Astrocyte of the hippocampus (primary cell): ENCODE data around the gene TERT.
"Not testable (repeated sequence)": the region's sequence is repeated elsewhere in the genome, so short reads cannot be mapped to it uniquely, and the experiment has no call there.

Experiments used
- DNase-seq: peaks from one replicate; pipeline ENCODE4 v3.0.0; 2011; ENCODE audit warnings: low read depth, low spot score

Gene TERT

DNA sequence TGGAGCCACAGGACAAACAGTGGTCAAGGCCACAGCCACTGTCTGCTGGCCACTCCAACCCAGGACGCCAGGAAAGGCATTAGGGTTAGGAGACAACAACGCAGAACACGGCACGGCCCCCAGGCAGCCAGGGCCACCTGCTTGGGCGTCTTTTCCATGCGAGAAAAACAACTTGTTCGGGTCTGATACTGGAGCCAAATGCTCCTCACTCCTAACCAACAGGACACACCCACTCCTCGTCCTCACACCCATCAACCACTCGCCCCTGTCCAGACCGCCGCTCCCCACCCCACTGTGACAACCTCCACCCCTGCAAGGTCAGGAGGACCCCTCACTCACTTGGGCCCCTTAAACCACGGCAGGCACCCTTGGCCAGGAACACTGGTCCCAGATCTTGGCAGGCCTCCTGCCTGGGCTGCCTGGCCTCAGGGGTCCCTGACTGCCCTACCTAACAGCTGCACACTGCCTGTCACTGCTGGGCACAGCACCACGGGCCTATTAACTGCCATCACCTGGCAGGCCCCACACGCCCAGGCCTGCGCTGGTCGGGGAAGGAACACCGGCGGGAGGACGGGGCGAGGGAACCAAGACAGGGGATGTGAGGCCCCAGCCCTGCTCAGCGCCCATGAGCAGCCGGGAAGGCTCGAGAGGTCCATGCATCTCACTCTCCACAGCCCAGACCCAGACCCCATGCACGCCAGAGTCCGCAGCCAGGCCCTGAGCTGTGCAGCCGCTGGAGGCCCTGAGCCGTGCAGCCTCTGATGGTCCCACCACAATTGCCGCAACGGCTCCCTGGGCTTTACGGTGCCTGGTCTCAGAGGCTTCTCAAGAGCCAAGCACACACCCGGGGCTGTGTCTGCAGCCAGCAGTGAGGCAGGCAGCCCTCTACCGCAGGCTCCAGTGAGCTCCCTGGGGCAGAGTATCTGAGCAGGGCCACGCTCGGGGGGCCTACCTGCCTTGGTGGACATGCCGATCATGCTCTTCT is 36.3 kb upstream of the TERT start:
- DNase-seq, result no peak

DNA sequence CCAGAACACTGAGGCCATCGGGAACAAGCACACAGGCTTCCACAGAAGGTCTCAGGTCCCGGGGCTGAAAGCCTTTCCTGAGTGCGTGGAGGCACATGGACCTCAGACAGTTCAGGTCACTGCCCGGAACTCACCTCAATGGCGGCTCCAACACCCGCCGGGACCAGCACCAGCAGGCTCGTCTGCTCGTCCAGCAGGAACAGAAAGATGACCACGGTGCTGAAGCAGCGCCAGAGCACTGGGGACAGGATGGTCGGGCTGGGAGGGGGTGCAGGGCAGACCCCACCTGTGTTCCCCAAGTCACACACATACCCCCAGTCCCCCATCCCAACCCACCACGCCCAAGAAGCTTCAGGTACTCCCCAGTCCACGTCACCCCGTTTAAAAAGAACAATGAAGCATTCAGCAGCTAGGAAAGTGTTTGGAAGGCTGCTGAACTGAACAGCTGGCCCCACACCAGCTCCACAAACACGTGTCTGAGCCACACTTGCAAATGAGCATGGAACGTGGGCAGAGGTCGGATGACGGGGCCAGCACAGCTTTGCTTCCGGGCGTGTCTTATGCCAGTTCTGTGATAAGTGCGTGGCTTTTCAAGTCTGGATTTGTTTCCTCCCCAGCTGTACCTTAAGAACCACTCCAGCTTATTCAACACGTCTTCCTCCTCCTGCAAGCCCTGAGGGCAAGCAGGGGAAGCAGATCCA is 35.4 kb upstream of the TERT start:
- DNase-seq, result no peak

DNA sequence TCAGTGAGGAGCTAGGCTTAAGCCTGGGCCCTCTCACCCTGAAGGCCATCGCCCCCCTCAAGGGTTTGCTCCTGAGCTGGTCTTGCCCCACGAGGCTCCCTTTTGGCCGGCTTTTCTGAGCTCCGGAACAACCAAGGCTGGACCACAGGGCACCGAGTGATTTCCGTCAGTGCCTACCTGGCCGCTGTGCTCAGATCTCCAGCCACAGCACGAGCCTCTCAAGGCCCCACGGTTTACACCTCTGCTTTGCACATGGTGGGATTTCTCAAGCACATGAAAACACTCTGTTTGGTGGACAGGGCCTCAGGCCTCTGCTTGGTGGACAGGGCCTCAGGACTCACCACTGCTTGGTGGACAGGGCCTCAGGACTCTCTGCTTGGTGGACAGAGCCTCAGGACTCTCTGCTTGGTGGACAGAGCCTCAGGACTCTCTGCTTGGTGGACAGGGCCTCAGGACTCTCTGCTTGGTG is 34.3 kb upstream of the TERT start:
- no peak for DNase-seq

DNA sequence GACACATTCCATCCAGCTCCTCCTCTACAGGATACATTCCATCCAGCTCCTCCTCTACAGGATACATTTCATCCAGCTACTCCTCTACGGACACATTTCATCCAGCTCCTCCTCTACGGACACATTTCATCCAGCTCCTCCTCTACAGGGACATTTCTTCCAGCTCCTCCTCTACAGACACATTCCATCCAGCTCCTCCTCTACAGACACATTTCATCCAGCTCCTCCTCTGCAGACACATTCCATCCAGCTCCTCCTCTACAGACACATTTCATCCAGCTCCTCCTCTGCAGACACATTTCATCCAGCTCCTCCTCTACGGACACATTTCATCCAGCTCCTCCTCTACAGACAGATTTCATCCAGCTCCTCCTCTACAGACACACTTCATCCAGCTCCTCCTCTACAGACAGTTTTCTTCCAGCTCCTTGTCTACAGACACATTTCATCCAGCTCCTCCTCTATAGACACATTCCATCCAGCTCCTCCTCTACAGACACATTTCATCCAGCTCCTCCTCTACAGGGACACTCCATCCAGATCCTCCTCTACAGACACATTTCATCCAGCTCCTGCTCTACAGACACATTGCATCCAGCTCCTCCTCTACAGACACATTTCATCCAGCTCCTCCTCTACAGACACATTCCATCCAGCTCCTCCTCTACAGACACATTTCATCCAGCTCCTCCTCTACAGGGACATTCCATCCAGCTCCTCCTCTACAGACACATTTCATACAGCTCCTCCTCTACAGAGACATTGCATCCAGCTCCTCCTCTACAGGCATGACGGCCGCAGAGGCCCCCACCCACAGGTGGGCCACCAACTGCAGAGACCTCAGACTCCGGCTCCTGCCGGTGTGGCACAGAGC is 33.6 kb upstream of the TERT start:
- DNase-seq, result peak; percentile 35

DNA sequence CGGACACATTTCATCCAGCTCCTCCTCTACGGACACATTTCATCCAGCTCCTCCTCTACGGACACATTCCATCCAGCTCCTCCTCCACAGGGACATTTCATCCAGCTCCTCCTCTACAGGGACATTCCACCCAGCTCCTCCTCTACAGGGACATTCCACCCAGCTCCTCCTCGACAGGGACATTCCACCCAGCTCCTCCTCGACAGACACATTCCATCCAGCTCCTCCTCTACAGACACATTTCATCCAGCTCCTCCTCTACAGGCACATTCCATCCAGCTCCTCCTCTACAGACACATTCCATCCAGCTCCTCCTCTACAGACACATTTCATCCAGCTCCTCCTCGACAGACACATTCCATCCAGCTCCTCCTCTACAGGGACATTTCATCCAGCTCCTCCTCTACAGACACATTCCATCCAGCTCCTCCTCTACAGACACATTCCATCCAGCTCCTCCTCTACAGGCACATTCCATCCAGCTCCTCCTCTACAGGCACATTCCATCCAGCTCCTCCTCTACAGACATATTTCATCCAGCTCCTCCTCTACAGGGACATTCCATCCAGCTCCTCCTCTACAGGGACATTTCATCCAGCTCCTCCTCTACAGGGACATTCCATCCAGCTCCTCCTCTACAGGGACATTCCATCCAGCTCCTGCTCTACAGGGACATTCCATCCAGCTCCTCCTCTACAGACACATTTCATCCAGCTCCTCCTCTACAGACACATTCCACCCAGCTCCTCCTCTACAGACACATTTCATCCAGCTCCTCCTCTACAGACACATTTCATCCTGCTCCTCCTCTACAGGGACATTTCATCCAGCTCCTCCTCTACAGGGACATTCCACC is 32.3 kb upstream of the TERT start:
- peak; percentile 31 for DNase-seq

DNA sequence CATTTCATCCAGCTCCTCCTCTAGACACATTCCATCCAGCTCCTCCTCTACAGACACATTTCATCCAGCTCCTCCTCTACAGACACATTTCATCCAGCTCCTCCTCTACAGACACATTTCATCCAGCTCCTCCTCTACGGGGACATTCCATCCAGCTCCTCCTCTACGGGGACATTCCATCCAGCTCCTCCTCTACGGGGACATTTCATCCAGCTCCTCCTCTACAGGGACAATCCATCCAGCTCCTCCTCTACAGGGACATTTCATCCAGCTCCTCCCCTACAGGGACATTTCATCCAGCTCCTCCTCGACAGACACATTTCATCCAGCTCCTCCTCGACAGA is 31.6 kb upstream of the TERT start:
- not testable (repeated sequence) for DNase-seq

DNA sequence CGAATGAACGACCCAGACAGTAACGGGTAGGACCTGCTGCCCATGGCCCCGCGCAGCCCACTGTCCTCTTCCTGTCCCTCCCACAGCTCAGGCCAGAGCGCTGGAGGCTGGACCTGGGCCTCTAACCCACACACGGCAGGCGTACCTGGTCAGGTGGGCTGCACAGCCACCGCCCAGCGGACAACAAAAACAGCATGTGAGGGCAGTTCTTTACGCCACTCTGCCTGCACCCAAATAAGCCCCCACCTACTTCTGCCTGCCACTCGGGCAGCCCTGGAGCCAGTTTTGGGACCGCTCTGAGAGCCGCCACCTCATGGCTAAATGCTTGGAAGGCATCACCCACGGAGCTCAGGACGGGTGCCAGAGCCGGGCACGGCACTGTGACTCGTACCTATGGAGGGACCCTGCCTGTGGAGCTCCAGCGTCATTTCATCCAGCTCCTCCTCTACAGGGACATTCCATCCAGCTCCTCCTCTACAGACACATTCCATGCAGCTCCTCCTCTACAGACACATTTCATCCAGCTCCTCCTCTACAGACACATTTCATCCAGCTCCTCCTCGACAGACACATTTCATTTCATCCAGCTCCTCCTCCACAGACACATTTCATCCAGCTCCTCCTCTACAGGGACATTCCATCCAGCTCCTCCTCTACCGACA is 31.1 kb upstream of the TERT start:
- DNase-seq, result no peak

DNA sequence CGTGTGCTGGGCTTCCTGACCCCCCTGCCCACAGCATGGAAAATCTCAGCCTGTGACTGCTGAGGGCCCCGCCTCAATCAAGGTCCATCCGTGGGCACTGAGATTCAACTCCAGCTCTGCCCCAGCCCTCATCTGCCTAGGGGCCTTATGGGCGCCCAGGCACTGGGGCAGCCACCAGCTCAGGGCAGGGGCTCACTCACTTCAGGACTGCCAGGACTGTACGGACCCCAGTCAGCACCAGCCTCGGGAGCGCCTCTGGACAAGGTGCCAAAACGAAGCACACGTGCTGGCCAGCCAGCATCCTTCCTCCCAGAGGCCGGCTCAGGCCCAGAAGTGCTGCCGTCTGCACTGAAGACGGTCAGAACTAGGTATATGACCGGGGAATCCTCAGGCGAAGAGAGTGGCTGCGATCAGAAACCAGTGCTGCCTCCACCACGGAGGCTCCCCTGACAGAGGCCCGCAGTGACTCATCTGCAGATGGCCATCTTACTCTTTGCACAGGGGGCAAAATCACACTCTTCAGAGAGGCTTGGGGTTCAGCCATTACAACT is 30.4 kb upstream of the TERT start:
- DNase-seq, result no peak

DNA sequence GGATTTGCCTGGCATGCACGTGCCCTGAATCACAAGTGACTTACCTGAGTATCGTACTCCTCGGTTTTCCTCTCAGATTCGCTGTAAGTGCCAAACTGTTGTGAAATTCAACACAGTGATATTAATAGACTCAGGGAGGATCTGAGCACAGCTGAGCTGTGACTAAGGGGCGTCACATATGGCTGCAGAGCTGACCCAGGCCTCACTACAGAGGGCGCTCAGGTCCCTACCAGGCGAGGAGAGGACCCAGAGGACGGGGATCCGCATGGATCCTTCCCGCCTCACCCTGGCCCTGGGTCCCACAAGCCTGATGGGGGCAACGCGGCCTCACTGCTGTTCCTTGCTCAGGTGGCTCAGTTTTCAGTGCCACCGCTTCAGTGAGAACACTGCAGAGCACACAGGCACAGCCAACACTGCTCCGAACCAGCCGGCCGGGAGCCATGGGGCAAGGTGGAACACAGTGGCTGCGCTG is 29.9 kb upstream of the TERT start:
- no peak for DNase-seq

DNA sequence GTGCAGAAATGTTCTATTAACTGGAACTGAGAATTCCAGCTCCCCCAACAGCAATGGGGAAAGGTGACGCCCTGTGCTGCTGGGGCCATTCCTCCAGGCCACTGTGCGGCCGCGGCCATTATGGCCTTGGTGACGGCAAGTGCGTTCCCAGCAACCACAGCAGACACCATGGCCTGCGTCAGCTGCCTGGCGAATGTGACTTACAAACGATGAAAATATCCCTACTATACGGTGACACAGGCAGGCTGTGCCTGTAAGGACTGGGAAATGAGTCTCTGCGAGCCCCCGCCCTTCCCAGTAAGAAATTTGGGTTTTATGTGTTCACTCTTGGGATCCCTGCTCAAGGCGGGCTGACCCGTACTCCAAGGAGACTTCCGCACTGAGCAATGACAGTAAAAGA is 29.4 kb upstream of the TERT start:
- DNase-seq, result no peak

DNA sequence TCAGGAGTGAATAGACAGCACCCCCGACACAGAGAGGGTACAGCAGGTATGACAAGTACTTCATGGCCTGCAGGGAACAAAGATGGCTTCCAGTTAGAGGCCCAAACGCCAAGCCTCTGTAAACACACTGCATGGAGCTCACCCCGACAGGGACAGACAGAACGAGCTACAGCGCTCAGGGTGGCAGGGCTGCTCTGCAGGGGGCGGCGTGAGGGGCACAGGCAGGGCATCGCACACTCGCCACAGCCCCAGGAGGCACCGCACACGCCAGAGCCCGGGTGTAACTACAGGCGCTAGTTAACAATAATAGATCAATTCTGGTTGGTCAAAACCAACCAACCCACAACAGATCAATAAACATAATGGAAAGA is 28.9 kb upstream of the TERT start:
- DNase-seq, result no peak

DNA sequence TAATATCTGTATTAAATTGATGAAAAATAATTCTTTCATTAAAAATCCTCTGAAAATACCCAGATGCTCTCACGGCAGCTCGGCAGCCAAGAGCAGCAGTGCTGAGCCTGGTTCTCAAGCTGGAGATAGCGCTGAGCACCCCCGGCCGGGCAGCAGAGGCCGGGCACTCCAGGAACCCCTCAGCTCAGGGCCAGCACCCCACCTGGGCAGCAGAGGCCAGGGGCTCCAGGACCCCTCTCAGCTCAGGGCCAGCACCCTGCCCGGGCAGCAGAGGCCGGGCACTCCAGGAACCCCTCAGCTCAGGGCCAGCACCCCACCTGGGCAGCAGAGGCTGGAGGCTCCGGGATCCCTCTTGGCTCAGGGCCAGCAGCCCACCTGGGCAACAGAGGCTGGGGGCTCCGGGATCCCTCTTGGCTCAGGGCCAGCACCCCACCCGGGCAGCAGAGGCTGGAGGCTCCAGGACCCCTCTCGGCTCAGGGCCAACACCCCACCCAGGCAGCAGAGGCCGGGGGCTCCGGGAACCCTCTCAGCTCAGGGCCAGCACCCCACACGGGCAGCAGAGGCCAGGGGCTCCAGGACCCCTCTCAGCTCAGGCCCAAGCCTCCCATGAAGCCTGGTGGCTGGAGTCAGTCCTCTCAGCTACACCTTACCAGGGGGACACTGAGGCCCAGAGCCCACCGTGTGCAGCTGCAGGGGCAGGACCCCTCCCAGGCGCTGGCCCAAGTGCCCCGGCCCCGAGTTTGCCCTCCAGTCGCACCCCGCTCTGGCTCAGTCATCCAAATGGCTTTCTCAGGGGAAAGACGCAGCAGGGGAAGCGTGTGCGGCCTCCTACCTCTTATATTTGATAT is 28.3 kb upstream of the TERT start:
- DNase-seq, result no peak

DNA sequence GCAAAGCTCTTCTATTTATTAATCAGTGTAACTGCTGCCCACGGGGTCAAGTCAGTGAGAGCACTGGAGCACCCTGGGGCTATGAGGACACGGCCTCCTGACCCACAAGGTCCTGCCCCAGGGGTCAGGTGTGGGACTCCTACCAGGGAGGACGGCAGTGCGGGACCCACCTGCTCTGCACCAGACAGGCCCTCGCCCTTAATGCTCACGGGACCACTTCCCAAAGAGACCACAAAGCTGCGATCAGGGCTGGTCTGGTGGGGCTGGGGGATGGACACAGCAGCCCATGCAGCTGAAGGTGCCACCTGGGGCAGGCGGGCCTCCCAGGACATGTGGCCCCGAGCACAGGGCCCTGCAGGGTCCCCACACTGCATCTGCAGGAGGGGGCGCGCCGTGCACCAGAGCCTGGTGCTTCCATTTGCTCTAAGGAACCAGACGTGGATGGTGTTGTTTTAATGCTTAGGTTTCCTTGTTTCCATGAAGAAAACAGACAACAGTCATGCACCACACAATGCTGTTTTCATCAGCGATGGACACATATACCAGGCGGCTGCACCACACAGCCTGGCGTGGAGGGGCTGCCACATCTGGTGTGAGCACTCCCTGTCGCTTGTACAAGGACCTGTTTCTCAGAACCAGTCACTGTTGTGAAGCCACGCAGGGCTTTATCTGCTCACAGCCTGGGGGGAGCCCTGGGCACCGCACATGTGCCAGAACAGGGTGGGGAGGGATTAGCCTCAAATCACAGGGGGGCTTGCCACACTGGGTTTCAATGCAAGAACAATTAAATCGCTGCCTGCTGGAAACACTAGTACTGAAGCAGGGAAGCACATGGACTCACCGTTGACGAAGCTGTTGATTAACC is 27.4 kb upstream of the TERT start:
- no peak for DNase-seq

DNA sequence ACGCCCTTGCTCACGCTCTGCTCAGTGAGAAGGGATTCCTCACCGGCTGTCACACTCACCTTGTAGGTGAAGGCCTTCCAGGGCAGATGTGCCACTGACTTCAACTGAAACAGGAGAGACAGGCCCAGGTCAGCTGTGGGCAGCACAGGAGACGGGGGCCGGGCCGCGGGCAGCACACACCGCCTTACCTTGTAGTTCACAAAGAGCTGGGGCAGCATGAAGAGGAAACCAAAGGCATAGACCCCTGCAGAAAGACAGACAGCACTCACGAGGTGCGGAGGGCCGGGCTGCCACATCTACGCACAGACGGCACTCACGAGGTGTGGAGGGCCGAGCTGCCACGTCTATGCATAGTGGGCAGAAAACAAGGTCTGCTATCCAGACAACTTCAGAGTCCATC is 26.7 kb upstream of the TERT start:
- DNase-seq, result no peak

DNA sequence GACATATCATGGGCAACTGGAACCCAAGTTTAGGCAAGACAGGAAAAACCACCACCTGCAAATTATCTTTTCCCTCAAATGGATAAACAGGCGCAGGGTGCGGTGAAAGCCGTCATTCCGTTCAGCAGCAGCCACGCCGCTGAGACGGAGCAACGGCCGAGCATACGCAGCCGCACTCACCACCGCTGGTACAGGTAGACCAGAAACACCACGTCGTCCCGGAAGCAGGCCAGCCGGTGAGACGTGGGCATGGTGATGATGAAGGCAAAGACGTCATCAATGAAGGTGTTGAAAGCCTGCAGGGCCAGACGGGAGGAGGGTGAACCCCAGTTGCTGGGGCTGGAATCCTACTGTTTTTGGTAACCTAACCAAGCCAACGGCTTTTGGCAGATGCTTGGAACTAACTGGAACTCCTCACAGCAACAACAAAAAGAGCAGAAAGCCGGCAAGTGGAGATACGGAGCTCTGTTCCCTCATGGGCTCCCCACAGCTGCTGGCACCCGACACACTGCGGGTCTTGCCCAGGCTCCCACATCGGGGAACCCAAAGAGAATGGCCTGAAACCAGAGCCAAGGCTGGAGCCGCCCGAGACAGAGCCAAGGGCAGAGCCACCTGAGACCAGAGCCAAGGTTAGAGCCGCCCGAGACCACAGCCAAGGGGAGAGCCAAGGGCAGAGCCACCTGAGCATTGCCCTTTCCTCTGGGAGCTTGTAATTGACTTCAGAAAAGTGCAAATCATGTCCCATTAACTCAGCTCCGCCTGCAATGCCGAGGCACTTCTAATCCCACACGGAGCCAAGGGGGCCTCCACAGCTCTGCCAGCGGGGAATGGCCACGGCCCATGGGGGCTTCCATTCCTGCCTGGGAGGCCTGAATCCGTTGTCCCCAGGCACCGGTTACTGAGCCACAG is 25.8 kb upstream of the TERT start:
- DNase-seq, result no peak

DNA sequence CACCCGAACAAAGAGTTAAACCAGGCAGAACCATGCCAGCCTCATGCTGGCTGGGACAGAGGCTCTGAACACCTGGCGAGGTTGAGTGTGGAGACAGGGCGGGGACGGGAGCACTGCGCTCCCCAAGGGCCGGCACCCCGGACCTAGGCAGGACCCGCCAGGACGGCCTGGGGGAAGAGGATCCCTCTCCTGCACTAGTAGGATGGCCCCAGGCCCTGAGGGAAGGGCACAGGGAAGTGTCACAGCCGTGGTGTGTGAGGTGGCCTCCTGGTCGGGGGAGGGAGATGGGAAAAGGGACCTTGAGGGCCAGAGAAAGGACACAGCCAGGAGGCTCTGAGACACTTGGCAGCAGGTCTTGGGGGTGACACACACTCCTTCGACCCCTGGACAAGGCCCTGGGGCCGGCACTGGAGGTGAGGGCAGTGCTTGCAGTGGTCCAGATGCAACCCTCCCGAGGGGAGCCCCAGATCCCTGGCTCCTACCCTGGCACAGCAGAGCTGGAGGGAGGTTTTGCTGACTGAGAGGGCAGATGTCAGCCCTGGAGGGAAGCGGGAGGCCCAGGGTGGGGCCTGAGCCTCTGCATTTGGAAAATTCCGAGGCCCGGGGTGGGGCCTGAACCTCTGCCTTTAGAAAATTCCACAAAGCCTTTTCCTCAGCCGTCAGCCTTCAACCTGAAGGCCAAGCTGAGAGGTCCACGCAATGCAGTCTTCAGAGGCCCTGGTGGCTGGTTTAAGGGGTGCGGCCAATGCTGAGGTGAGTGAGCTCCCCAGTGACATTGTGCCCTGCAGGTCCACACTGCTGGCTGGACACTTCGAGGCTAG is 24.8 kb upstream of the TERT start:
- DNase-seq, result no peak
